ENCODE measurements around the gene KRT9.
"Not testable (repeated sequence)": the region's sequence is repeated elsewhere in the genome, so short reads cannot be mapped to it uniquely, and the experiment has no call there.

The KRT9 gene

DNA sequence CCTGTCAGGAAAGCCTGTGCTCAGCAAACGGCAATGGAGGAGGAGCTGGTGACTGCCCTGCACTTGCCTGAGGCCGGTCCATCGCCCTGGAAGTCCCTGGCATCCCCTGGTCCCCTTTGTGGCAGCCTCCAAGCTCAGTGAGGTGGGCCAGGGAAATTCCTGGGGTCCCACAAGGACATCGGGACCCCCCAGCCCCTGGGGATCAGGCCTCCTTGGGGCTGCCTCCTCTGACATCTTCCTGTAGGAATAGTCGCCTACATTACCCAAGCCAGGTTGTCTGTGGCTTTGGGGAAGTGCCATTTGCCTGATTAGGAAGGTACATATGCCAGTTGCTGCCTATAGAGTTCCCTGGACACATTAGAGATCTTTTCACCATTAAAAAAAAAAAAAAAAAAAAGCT is 7.1 kb upstream of the KRT9 start:
- no peak overlapping the region for H3K4me3 ChIP-seq (ENCODE audit: low read depth, low read length)
- TF ChIP-seq CTCF (IDR thresholded peaks at IDR 0.05; ENCODE audit: borderline replicate concordance, insufficient read depth, low read depth, low read length): no peak

GRCh38 chr17:41578538-41578937 is 6.7 kb upstream of the KRT9 start:
- TF ChIP-seq CTCF (IDR thresholded peaks at IDR 0.05; ENCODE audit: borderline replicate concordance, insufficient read depth, low read depth, low read length): no peak
- H3K4me3 ChIP-seq (ENCODE audit: low read depth, low read length): no peak overlapping the region

DNA sequence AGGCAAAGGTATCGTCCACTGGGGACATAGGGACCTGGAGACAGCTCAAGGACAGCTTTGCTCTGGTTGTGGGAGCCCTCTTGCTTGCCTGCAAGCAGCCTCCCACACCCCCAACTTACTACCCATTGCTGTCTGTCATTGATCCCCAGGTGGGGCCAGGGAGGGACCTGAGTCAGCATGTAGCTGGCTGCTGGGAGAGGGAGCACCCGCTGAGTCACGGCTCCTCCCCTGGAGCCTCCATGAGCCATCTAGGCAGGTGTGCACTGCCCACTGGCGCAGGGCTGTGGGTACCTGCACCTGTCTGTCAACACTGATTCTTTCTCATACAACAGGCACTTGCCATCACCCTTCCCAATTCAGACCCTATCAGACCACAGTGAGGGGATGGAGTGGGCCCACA is 4.9 kb upstream of the KRT9 start:
- not testable (repeated sequence) for H3K4me3 ChIP-seq (ENCODE audit: low read depth, low read length)

DNA sequence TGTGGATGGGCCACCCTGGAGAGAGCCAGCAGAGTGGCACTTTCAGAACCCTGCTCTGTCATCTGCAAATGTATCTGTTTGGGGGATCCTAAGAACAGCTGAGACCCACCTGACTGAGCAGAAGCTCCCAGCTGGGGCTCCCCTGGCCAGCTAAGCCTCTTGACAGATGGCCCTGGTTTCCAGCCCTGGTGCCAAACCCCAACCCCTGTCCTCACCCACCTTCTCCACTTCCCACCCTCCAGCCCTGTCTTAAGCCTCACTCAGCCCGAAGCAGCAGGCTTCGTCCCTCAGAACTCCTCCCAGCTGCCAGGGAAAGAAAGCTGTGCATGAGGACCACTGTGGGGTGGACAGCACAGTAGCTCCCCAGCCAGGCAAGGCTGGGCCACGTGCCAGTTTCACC is 3.5 kb upstream of the KRT9 start:
- no peak overlapping the region for H3K4me3 ChIP-seq (ENCODE audit: low read depth, low read length)
- no peak for TF ChIP-seq CTCF (IDR thresholded peaks at IDR 0.05; ENCODE audit: borderline replicate concordance, insufficient read depth, low read depth, low read length)

DNA sequence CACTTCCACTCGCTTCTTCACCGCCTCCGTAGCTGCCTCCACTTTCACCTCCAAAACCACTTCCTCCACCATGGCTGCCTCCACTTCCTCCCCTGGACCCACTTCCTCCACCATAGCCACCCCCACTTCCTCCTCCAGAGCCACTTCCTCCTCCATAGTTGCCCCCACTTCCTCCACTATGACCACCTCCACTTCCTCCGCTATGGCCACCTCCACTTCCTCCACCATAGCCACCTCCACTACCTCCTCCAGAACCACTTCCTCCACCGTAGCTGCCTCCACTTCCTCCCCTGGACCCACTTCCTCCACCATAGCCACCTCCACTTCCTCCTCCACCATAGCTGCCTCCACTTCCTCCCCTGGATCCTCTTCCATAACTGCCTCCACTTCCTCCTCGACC is 4.5 kb downstream of the KRT9 start:
- H3K4me3 ChIP-seq (ENCODE audit: low read depth, low read length): no peak overlapping the region
- TF ChIP-seq CTCF (IDR thresholded peaks at IDR 0.05; ENCODE audit: borderline replicate concordance, insufficient read depth, low read depth, low read length): no peak

DNA sequence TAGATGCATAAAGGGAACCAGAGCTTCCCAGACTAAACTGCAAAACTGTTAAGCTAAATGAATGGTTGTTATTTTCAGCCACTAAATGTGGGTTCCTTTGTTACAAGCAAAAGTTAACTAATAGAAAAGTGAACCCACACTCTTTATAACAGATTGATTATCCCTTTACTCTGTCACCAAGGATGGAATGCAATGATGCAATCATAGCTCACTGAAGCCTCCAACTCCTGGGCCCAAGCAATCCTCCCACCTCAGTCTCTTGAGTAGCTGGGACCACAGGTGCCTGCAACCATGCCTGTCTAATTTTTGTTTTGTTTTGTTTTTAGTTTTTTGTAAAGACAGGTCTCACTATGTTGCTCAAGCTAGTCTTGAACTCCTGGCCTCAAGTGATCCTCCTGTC is 6.5 kb downstream of the KRT9 start:
- no peak overlapping the region for H3K4me3 ChIP-seq (ENCODE audit: low read depth, low read length)
- TF ChIP-seq CTCF (IDR thresholded peaks at IDR 0.05; ENCODE audit: borderline replicate concordance, insufficient read depth, low read depth, low read length): no peak

DNA sequence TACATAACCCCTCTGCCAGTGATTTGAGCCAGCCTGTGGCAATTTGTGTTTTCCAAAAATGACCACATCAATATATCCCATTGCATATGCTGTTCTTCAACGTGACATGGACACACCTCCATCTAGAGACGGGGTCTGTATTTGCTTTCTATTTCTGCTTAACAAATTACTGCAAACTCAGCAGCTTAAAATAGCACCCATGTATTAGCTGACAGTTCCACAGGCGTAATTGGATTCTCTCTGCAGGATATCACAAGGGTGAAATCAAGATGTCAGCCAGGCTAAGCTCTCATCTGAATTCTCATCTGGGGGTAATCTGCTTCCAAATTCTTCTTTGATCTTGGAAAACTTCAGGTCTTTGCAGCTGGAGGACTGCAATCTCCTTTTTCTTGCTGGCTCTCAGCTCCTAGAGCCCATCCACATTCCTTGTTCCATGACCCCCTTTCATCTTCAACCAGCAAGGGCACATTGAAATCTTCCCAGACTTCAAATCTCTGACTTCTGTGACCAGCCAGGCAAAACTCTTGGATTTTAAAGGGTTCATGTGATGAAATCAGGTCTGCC is 8.2 kb downstream of the KRT9 start:
- TF ChIP-seq CTCF (IDR thresholded peaks at IDR 0.05; ENCODE audit: borderline replicate concordance, insufficient read depth, low read depth, low read length): no peak

GRCh38 chr17:41561554-41561953 is 10.3 kb downstream of the KRT9 start:
- no peak overlapping the region for H3K4me3 ChIP-seq (ENCODE audit: low read depth, low read length)
- TF ChIP-seq CTCF (IDR thresholded peaks at IDR 0.05; ENCODE audit: borderline replicate concordance, insufficient read depth, low read depth, low read length): no peak

More for the DNA sequence above, 8.2 kb downstream of the KRT9 start:
- H3K4me3 ChIP-seq (ENCODE audit: low read depth, low read length): no peak overlapping the region

Data from GM12875 (cell line).